Heart right ventricle (tissue), 16 donors: ENCODE measurements around the gene MEGF11. TPM values are rescaled to one million over a fixed set of nuclear protein-coding genes. Genes with fewer than 3 reads are reported as not detected.

Experiments used
- ATAC-seq, 8 donors: fragments of 200-7000 bp; cut with Tn5 transposase; one replicate each; pipeline ENCODE4 v1.9.1; 2020; ENCODE audit warnings: mild to moderate bottlenecking in 8 of 8, moderate library complexity in 8 of 8, moderate number of reproducible peaks in 1 of 8
- DNase-seq, 2 donors: peaks; one replicate each; pipeline ENCODE4 v3.0.0-alpha.2; 2020
- H3K27ac ChIP-seq, 10 donors: fragments of 200-600 bp; sonication (generic) in 2 of 10; one replicate each; pipeline versions ENCODE4 v1.5.0 to v1.8.0; 2020 to 2022; ENCODE audit warnings: mild to moderate bottlenecking in 3 of 10
- H3K27me3 ChIP-seq, 7 donors: fragments of 200-600 bp; one replicate each; pipeline ENCODE4 v1.8.0; 2021 to 2022; ENCODE audit warnings: mild to moderate bottlenecking in 2 of 7
- H3K36me3 ChIP-seq, 9 donors: fragments of 200-600 bp; sonication (generic) in 1 of 9; one replicate each; pipeline versions ENCODE4 v1.5.0 to v1.8.0; 2020 to 2022; ENCODE audit warnings: mild to moderate bottlenecking in 2 of 9
- H3K4me1 ChIP-seq, 9 donors: fragments of 200-600 bp; sonication (generic) in 1 of 9; one replicate each; pipeline versions ENCODE4 v1.5.0 to v1.8.0; 2020 to 2022; ENCODE audit warnings: mild to moderate bottlenecking in 4 of 9
- H3K4me3 ChIP-seq, 10 donors: fragments of 200-600 bp; sonication (generic) in 2 of 10; one replicate each; pipeline versions ENCODE4 v1.5.0 to v1.8.0; 2020 to 2022; ENCODE audit warnings: mild to moderate bottlenecking in 7 of 10, moderate library complexity in 2 of 10
- H3K9me3 ChIP-seq, 11 donors: fragments of 200-600 bp in 10 of 11; sonication (generic) in 2 of 11; one replicate each; pipeline versions ENCODE4 v1.5.0 to v1.8.0; 2013 to 2022; ENCODE audit warnings: mild to moderate bottlenecking in 2 of 11, control low read depth in 1 of 11, moderate library complexity in 1 of 11
- WGBS, 2 donors: extraction: QIAGEN DNeasy Blood & Tissue Kit; methylation state at CpG; one replicate each; pipeline ENCODE4 v1.1.7; 2013; ENCODE audit warnings: inconsistent platforms in 1 of 2; 5-methylcytosine and 5-hydroxymethylcytosine counted together
- intact Hi-C, 10 donors: fragments of 100-400 bp; cut with DNase I; formaldehyde crosslinking; loops; one replicate each; pipeline versions ENCODE4 v1.11.1 to v1.14.2; 2022
- polyA plus RNA-seq, 2 donors: library from polyadenylated mRNA; stranded (reverse); fragments of 200-250 nt; gene quantifications; one replicate each; pipeline ENCODE4 v1.2.3, GENCODE V29; 2013
- total RNA-seq, 10 donors: library from RNA; stranded (reverse); fragmentation: NEBNext Ultra II Directional in 3 of 10; extraction: Animal tissue kit (Norgen Biotek cat#: 25700) in 3 of 10; gene quantifications; one replicate each; pipeline versions ENCODE4 v1.2.1 to v1.2.4, GENCODE V29; 2021 to 2023
- TF ChIP-seq, protein P1 (sequence below), 9 donors: fragments of 200-600 bp; sonication (generic) in 2 of 9; IDR thresholded peaks; one replicate each; pipeline versions ENCODE4 v1.5.0 to v1.8.0; 2021 to 2022; ENCODE audit warnings: antibody characterized with exemption in 9 of 9, mild to moderate bottlenecking in 5 of 9, moderate library complexity in 1 of 9
- donor health status: Arrhythmogenic right ventricular cardiomyopathy.
- donor health status: ischemic (EF 13 %, LVEDD 7.1; RV severe dilation, severe dysfunction).
- donor health status: healthy with polysubstance abuse.
- donor health status: DM: no; HTN: yes; CAD: no.
- donor health status: DM: no; HTN: no; CAD: no.
- donor health status: ischemic (EF 25% LVEDD 6.9; RV normal size, moderate dysfunction).
- donor health status: ischemic (EF 25% LVEDD 5.7; RV mildly dilated, moderate dysfunction).
- donor health status: healthy.
- donor health status: DM: yes; HTN: yes; CAD: no.
- donor health status: Ischemic cardiomyopathy.
- donor health status: ischemic (EF 35%, LVEDD 5.7; RV mildly dilated, moderate dysfunction).
- donor health status: nonischemic (EF 11% LVEDD 7.7; RV severe dilation, severe dysfunction).
- donor health status: DM: yes; HTN: yes; CAD: no.
- donor health status: PGD.
- donor health status: ischemic (EF 29% LVEDD 5.4; RV normal size, mild dysfunction).
- donor health status: nonischemic (EF 23%, LVEDD 6.1; RV moderate dilation, normal function).

MEGF11 gene
- total and polyA plus RNA-seq, 12 donors, result 0.03 TPM; not detected in 11

DNA sequence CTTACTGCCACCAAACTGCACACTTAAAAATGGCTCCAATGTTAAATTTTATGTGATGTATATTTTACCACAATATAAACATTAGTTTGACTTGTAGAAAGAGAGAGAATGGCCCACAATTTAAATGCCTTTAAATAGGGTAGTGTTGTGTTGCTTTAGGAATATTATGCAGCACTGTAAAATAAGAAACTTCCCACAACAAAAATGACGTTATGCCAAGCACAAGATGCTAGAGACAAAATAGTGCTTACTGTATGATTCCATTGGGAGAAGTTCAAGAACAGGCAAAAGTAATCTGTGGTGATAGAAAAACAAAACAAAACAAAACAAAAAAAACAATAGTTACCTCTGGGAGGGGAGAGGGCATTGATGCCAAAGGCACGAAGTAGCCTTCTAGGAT lies 91.3 kb downstream of the MEGF11 start:
- no peak overlapping the region for H3K4me3 ChIP-seq
- no peak for DNase-seq
- peaks cover 0 to 12% (median 0%) of the 10 kb centered on the region in 7 donors for H3K27me3 ChIP-seq
- H3K36me3 ChIP-seq, result no peaks in the 10 kb centered on the region
- intact Hi-C loops, result no loop called here
- ATAC-seq, result no peak
- TF ChIP-seq, protein P1, sequence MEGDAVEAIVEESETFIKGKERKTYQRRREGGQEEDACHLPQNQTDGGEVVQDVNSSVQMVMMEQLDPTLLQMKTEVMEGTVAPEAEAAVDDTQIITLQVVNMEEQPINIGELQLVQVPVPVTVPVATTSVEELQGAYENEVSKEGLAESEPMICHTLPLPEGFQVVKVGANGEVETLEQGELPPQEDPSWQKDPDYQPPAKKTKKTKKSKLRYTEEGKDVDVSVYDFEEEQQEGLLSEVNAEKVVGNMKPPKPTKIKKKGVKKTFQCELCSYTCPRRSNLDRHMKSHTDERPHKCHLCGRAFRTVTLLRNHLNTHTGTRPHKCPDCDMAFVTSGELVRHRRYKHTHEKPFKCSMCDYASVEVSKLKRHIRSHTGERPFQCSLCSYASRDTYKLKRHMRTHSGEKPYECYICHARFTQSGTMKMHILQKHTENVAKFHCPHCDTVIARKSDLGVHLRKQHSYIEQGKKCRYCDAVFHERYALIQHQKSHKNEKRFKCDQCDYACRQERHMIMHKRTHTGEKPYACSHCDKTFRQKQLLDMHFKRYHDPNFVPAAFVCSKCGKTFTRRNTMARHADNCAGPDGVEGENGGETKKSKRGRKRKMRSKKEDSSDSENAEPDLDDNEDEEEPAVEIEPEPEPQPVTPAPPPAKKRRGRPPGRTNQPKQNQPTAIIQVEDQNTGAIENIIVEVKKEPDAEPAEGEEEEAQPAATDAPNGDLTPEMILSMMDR (IDR thresholded peaks at IDR 0.05), result no peak
- 68 to 80% methylated on average over 2 of the region's 2 CpGs for WGBS, 2 donors
- H3K4me1 ChIP-seq, result no peaks in the 10 kb centered on the region
- no peaks in the 10 kb centered on the region for H3K9me3 ChIP-seq
- H3K27ac ChIP-seq, result no peak overlapping the region

DNA sequence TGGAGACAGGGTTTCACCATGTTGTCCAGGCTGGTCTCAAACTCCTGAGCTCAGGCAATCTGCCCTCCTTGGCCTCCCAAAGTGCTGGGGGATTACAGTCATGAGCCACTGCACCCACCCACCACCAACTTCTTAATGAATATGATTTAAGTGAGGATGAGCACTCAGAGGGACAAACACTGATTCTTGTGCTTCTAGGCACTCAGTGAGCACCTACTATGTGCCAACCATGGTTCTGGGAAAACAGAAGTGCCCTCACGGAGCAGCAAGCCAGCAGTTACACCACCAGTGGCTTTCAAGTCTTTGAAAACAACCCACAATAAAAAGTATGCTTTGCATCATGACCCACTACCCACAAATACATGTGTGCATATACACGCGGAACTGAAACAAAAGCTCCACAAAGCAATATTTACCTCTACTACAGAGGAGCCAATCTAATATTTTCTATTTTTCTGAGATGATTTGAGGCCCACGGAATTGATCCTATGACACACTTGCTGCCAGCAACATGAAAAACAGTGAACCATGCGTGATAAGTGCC lies 91.9 kb downstream of the MEGF11 start:
- Histone ChIP-seq H3K36me3 (no peaks in the 10 kb centered on the region), H3K9me3 (no peaks in the 10 kb centered on the region), H3K27me3 (peaks cover 0 to 14% (median under 1%) of the 10 kb centered on the region in 7 donors), H3K4me3 (no peak overlapping the region), H3K4me1 (no peaks in the 10 kb centered on the region), H3K27ac (no peak overlapping the region)
- TF ChIP-seq, protein P1 (IDR thresholded peaks at IDR 0.05), result no peak
- no peak for DNase-seq
- intact Hi-C loops, result no loop called here
- ATAC-seq, result no peak
- WGBS, 2 donors, result 89 to 91% methylated on average over 5 of the region's 5 CpGs

DNA sequence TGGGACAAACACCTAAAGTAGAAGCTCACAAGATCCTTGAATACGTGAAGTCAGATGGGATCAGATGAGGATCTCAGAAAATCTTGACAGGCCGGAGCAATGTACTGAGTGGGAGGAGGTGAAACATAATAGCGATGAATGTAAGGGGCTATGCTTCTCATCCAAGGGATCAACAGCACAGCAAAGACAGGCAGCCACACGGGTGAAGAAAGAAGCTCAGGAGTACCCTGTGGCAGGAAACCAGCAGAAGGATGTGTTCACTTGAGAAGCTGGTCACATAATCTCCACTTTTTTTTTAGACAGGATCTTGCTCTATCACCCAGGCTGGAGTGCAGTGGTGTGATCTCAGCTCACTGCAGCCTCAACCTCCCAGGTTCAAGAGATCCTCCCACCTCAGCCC lies 92.4 kb downstream of the MEGF11 start:
- no peak overlapping the region for H3K27ac ChIP-seq
- H3K36me3 ChIP-seq, result no peaks in the 10 kb centered on the region
- H3K27me3 ChIP-seq, result peaks cover 0 to 19% (median 6%) of the 10 kb centered on the region in 7 donors
- no peak for ATAC-seq
- H3K4me1 ChIP-seq, result no peaks in the 10 kb centered on the region
- intact Hi-C loops, result no loop called here
- no peaks in the 10 kb centered on the region for H3K9me3 ChIP-seq
- 81 to 87% methylated on average over 4 of the region's 4 CpGs for WGBS, 2 donors
- DNase-seq, result no peak
- H3K4me3 ChIP-seq, result no peak overlapping the region
- TF ChIP-seq, protein P1 (IDR thresholded peaks at IDR 0.05), result no peak

DNA sequence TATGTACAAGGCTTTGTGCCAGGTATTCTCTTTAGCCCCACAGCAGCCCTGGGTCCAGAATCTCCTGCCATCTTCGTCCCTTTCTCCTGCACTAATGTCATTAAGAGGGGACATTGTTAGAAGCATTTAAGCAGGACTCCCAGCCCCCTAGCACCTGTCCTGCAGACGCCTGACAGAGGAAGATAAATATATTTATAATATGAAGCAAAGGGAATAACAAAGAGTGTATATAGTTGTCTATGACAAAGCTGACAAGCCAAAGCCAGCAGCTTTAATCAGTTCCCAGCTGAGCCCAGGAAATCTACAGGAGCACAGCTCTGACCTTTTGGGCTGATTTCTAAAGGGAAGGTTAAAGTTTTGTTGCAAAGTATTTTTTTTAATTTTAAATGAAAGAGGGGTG lies 96.0 kb downstream of the MEGF11 start:
- intact Hi-C loops, result loop anchor here in 3 of 10 donors (10.0 kb wide), 2 partner anchors 113 to 173 kb away; no protein-coding TSS in a partner anchor
- no peaks in the 10 kb centered on the region for H3K9me3 ChIP-seq
- H3K36me3 ChIP-seq, result no peaks in the 10 kb centered on the region
- no peaks in the 10 kb centered on the region for H3K4me1 ChIP-seq
- peaks cover 0 to 32% (median 19%) of the 10 kb centered on the region in 7 donors for H3K27me3 ChIP-seq
- TF ChIP-seq, protein P1 (IDR thresholded peaks at IDR 0.05), result no peak
- no peak overlapping the region for H3K4me3 ChIP-seq
- ATAC-seq, result no peak
- 57 to 64% methylated on average over 2 of the region's 2 CpGs for WGBS, 2 donors
- H3K27ac ChIP-seq, result no peak overlapping the region
- DNase-seq, result no peak
